ENCODE results near the gene LYZL1. TPM values are rescaled to one million over a fixed set of nuclear protein-coding genes. Genes with fewer than 3 reads are reported as not detected.

Gene LYZL1
- total and polyA plus RNA-seq, 9 of the 15 experiments (the other 6 are each of a cell fraction or from before 2014, with no cell fraction given) = not detected

- TF ChIP-seq CEBPG (CRISPR knock-in tag; IDR thresholded peaks at IDR 0.05) = no peak
- no peak for TF ChIP-seq CEBPG (tag; conservative IDR thresholded peaks at IDR 0.05 in 1 of 2, IDR thresholded peaks at IDR 0.05 in 1 of 2)
- TF ChIP-seq RCOR1 (IDR thresholded peaks at IDR 0.05; ENCODE audit: borderline replicate concordance in 1 of 2, low read depth in 2 of 2, low read length in 2 of 2) = no peak
- TF ChIP-seq VEZF1 (CRISPR knock-in tag; IDR thresholded peaks at IDR 0.05) = no peak
- no peak for TF ChIP-seq GABPB2 (CRISPR knock-in tag; conservative IDR thresholded peaks at IDR 0.05)
- TF ChIP-seq GATA2 (CRISPR knock-in tag; IDR thresholded peaks at IDR 0.05) = no peak
- TF ChIP-seq RFX5 (IDR thresholded peaks at IDR 0.05; ENCODE audit: low read depth, low read length) = no peak
- TF ChIP-seq PPARD (CRISPR knock-in tag; IDR thresholded peaks at IDR 0.05) = no peak
- TF ChIP-seq MBD2 (IDR thresholded peaks at IDR 0.05; ENCODE audit: borderline replicate concordance, low read depth) = no peak
- no peak for TF ChIP-seq CLOCK (CRISPR knock-in tag; IDR thresholded peaks at IDR 0.05; ENCODE audit: borderline replicate concordance)
- TF ChIP-seq ZC3H4 (CRISPR knock-in tag; IDR thresholded peaks at IDR 0.05; ENCODE audit: borderline replicate concordance) = no peak
- no peak for TF ChIP-seq NFRKB (IDR thresholded peaks at IDR 0.05; ENCODE audit: low read depth)
- no peak for TF ChIP-seq ZNF766 (CRISPR knock-in tag; conservative IDR thresholded peaks at IDR 0.05)
- no peak for TF ChIP-seq ZNF395 (CRISPR knock-in tag; IDR thresholded peaks at IDR 0.05)
Measured at GRCh38 chr10:29302499-29302898, 13.6 kb downstream of the LYZL1 start (continued).
